ENCODE results near the gene NACC2.

Gene NACC2

DNA sequence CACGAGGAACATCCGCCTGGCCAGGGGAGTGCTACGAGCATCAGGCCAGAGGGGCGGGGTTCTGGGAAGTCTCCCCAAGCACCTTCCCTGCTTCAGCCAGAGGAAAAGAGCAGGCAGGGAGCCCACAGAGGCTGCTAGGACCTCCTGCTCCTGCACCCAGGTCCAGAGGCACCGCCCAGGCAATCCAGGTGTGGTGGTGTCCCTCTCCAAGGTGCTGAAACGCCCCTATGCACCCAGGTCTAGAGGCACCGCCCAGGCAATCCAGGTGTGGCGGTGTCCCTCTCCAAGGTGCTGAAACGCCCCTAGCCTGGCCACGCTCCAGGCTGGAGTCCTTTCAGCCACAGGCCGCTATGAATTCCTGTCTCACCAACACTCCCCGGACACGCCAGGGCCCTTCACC, 123.2 kb downstream of the NACC2 start:
- no peaks in the 10 kb centered on the region for H3K79me2 ChIP-seq (ENCODE audit: low read length)
- H3K4me2 ChIP-seq (ENCODE audit: low read length): no peak overlapping the region
- peaks cover 6% of the 10 kb centered on the region; the same call in 1 of the 2 replicates for H4K20me1 ChIP-seq (ENCODE audit: insufficient read depth, low read length)
- H3K4me3 ChIP-seq (ENCODE audit: low read length): no peak overlapping the region
- no peaks in the 10 kb centered on the region for H3K4me1 ChIP-seq (ENCODE audit: low read length)
- TF ChIP-seq CTCF (IDR thresholded peaks at IDR 0.05; ENCODE audit: low read depth, low read length): no peak
- TF ChIP-seq EZH2phosphoT487 (IDR thresholded peaks at IDR 0.05; ENCODE audit: low read depth): no peak
- H2AFZ ChIP-seq (ENCODE audit: low read depth, low read length): no peak overlapping the region
- no peaks in the 10 kb centered on the region for H3K9me3 ChIP-seq (ENCODE audit: insufficient read depth, low read length)
- no peak overlapping the region for H3K9ac ChIP-seq (ENCODE audit: low read length)
- H3K27me3 ChIP-seq (ENCODE audit: low read depth, low read length): peaks cover 8% of the 10 kb centered on the region; the same call in 1 of the 2 replicates
- H3K27ac ChIP-seq (ENCODE audit: low read length): no peak overlapping the region
- no peaks in the 10 kb centered on the region for H3K36me3 ChIP-seq (replicated peaks; ENCODE audit: low read depth, low read length)

GRCh38 chr9:135971111-135971766, 123.8 kb downstream of the NACC2 start:
- Histone ChIP-seq H3K4me2 (ENCODE audit: low read length) (no peak overlapping the region), H2AFZ (ENCODE audit: low read depth, low read length) (no peak overlapping the region), H3K27ac (ENCODE audit: low read length) (no peak overlapping the region), H3K9ac (ENCODE audit: low read length) (no peak overlapping the region), H3K4me1 (ENCODE audit: low read length) (no peaks in the 10 kb centered on the region), H3K79me2 (ENCODE audit: low read length) (no peaks in the 10 kb centered on the region), H3K27me3 (ENCODE audit: low read depth, low read length) (peaks cover 8% of the 10 kb centered on the region; the same call in 1 of the 2 replicates), H4K20me1 (ENCODE audit: insufficient read depth, low read length) (peaks cover 6% of the 10 kb centered on the region; the same call in 1 of the 2 replicates), H3K36me3 (replicated peaks; ENCODE audit: low read depth, low read length) (no peaks in the 10 kb centered on the region), H3K4me3 (ENCODE audit: low read length) (no peak overlapping the region), H3K9me3 (ENCODE audit: insufficient read depth, low read length) (no peaks in the 10 kb centered on the region)
- TF ChIP-seq CTCF (IDR thresholded peaks at IDR 0.05; ENCODE audit: low read depth, low read length) (no peak), EZH2phosphoT487 (IDR thresholded peaks at IDR 0.05; ENCODE audit: low read depth) (no peak)

GRCh38 chr9:135970128-135970815, 124.8 kb downstream of the NACC2 start:
- Histone ChIP-seq H3K27me3 (ENCODE audit: low read depth, low read length) (peaks cover 8% of the 10 kb centered on the region; the same call in 1 of the 2 replicates), H3K36me3 (replicated peaks; ENCODE audit: low read depth, low read length) (no peaks in the 10 kb centered on the region), H3K4me2 (ENCODE audit: low read length) (no peak overlapping the region), H3K4me1 (ENCODE audit: low read length) (no peaks in the 10 kb centered on the region), H3K9ac (ENCODE audit: low read length) (no peak overlapping the region), H3K9me3 (ENCODE audit: insufficient read depth, low read length) (no peaks in the 10 kb centered on the region), H3K79me2 (ENCODE audit: low read length) (no peaks in the 10 kb centered on the region), H3K4me3 (ENCODE audit: low read length) (no peak overlapping the region), H4K20me1 (ENCODE audit: insufficient read depth, low read length) (peaks cover 6% of the 10 kb centered on the region; the same call in 1 of the 2 replicates), H2AFZ (ENCODE audit: low read depth, low read length) (no peak overlapping the region), H3K27ac (ENCODE audit: low read length) (no peak overlapping the region)
- TF ChIP-seq CTCF (IDR thresholded peaks at IDR 0.05; ENCODE audit: low read depth, low read length): no peak
- no peak for TF ChIP-seq EZH2phosphoT487 (IDR thresholded peaks at IDR 0.05; ENCODE audit: low read depth)

- Histone ChIP-seq H2AFZ (ENCODE audit: low read depth, low read length) (no peak overlapping the region), H3K4me3 (ENCODE audit: low read length) (no peak overlapping the region), H4K20me1 (ENCODE audit: insufficient read depth, low read length) (peaks cover 6% of the 10 kb centered on the region; the same call in 1 of the 2 replicates), H3K27ac (ENCODE audit: low read length) (no peak overlapping the region), H3K9me3 (ENCODE audit: insufficient read depth, low read length) (no peaks in the 10 kb centered on the region), H3K36me3 (replicated peaks; ENCODE audit: low read depth, low read length) (no peaks in the 10 kb centered on the region), H3K4me2 (ENCODE audit: low read length) (no peak overlapping the region), H3K79me2 (ENCODE audit: low read length) (no peaks in the 10 kb centered on the region), H3K4me1 (ENCODE audit: low read length) (no peaks in the 10 kb centered on the region), H3K27me3 (ENCODE audit: low read depth, low read length) (peaks cover 8% of the 10 kb centered on the region; the same call in 1 of the 2 replicates), H3K9ac (ENCODE audit: low read length) (no peak overlapping the region)
- TF ChIP-seq EZH2phosphoT487 (IDR thresholded peaks at IDR 0.05; ENCODE audit: low read depth) (no peak), CTCF (IDR thresholded peaks at IDR 0.05; ENCODE audit: low read depth, low read length) (no peak)
Measured at GRCh38 chr9:135969064-135969683, 125.9 kb downstream of the NACC2 start.

All from OCI-LY3 (cell line).